Right atrium auricular region (tissue), 2 donors: ENCODE data around the gene IQCM. TPM values are rescaled to one million over a fixed set of nuclear protein-coding genes. Genes with fewer than 3 reads are reported as not detected.

Experiments used
- DNase-seq: peaks from one replicate; pipeline ENCODE4 v3.0.0-alpha.2; 2019; ENCODE audit warnings: low spot score
- H3K27ac ChIP-seq, 2 donors: fragments of 200-600 bp; sonication (generic); 1 replicate in 1 of 2; 2 replicates in 1 of 2; pipeline ENCODE4 v1.5.1; 2016 to 2019
- H3K27me3 ChIP-seq, 2 donors: fragments of 200-600 bp; sonication (generic); one replicate each; pipeline versions ENCODE4 v1.5.1 to v1.6.0; 2017 to 2019
- H3K36me3 ChIP-seq: fragments of 200-600 bp; sonication (generic); one replicate; pipeline ENCODE4 v1.5.1; 2016
- H3K4me1 ChIP-seq, 2 donors: fragments of 200-600 bp; sonication (generic); one replicate each; pipeline versions ENCODE4 v1.5.1 to v1.6.0; 2017 to 2019
- H3K4me3 ChIP-seq, 2 donors: fragments of 200-600 bp; sonication (generic); 1 replicate in 1 of 2; 2 replicates in 1 of 2; pipeline ENCODE4 v1.5.1; 2017 to 2019; ENCODE audit warnings: mild to moderate bottlenecking in 1 of 2, moderate library complexity in 1 of 2
- H3K9me3 ChIP-seq, 2 donors: fragments of 200-600 bp; sonication (generic); one replicate each; pipeline ENCODE4 v1.5.1; 2019
- CTCF ChIP-seq, 2 donors: fragments of 200-600 bp; sonication (generic); IDR thresholded peaks; one replicate each; pipeline ENCODE4 v1.5.1; 2019; ENCODE audit warnings: antibody characterized with exemption in 2 of 2
- total RNA-seq, 2 donors: library from RNA; depleted of rRNA; stranded (reverse); fragments of >200 nt; gene quantifications; one replicate each; pipeline ENCODE4 v1.1.0, GENCODE V29; 2016

IQCM gene
- total RNA-seq, 2 donors from 2014 or later = not detected

GRCh38 chr4:149404143-149404542, 411.5 kb downstream of the IQCM start:
- Histone ChIP-seq H3K36me3 (no peaks in the 10 kb centered on the region), H3K4me3 (no peak overlapping the region), H3K4me1 (peaks cover 0 to 5% of the 10 kb centered on the region in 2 donors), H3K27me3 (no peaks in the 10 kb centered on the region), H3K27ac (no peak overlapping the region), H3K9me3 (no peaks in the 10 kb centered on the region)
- no peak for DNase-seq
- no peak for TF ChIP-seq CTCF (IDR thresholded peaks at IDR 0.05)

- no peak for TF ChIP-seq CTCF (IDR thresholded peaks at IDR 0.05)
- no peaks in the 10 kb centered on the region for H3K36me3 ChIP-seq
- H3K27me3 ChIP-seq = no peaks in the 10 kb centered on the region
- no peaks in the 10 kb centered on the region for H3K4me1 ChIP-seq
- H3K9me3 ChIP-seq = no peaks in the 10 kb centered on the region
- H3K4me3 ChIP-seq = no peak overlapping the region
- DNase-seq = no peak
- H3K27ac ChIP-seq = no peak overlapping the region
Observed at GRCh38 chr4:149403081-149403480, 412.6 kb downstream of the IQCM start.

- H3K27ac ChIP-seq = no peak overlapping the region
- no peaks in the 10 kb centered on the region for H3K27me3 ChIP-seq
- H3K36me3 ChIP-seq = no peaks in the 10 kb centered on the region
- no peak for DNase-seq
- no peak overlapping the region for H3K4me3 ChIP-seq
- H3K9me3 ChIP-seq = no peaks in the 10 kb centered on the region
- TF ChIP-seq CTCF (IDR thresholded peaks at IDR 0.05) = no peak
- no peaks in the 10 kb centered on the region for H3K4me1 ChIP-seq
Observed at GRCh38 chr4:149398993-149399392, 416.6 kb downstream of the IQCM start.

- H3K36me3 ChIP-seq = no peaks in the 10 kb centered on the region
- no peaks in the 10 kb centered on the region for H3K4me1 ChIP-seq
- H3K27ac ChIP-seq = no peak overlapping the region
- no peaks in the 10 kb centered on the region for H3K27me3 ChIP-seq
- H3K9me3 ChIP-seq = no peaks in the 10 kb centered on the region
- no peak overlapping the region for H3K4me3 ChIP-seq
- TF ChIP-seq CTCF (IDR thresholded peaks at IDR 0.05) = peak; percentile 13 to 56
- DNase-seq = no peak
Observed at GRCh38 chr4:149370785-149371420, 444.7 kb downstream of the IQCM start.

- no peak for DNase-seq
- H3K4me1 ChIP-seq = no peaks in the 10 kb centered on the region
- TF ChIP-seq CTCF (IDR thresholded peaks at IDR 0.05) = no peak
- H3K27me3 ChIP-seq = no peaks in the 10 kb centered on the region
- no peaks in the 10 kb centered on the region for H3K36me3 ChIP-seq
- H3K27ac ChIP-seq = no peak overlapping the region
- no peak overlapping the region for H3K4me3 ChIP-seq
- H3K9me3 ChIP-seq = no peaks in the 10 kb centered on the region
Observed at GRCh38 chr4:149370002-149370401, 445.6 kb downstream of the IQCM start.

GRCh38 chr4:149353241-149353640, 462.4 kb downstream of the IQCM start:
- DNase-seq = no peak
- no peaks in the 10 kb centered on the region for H3K27me3 ChIP-seq
- no peaks in the 10 kb centered on the region for H3K4me1 ChIP-seq
- no peak overlapping the region for H3K4me3 ChIP-seq
- no peak overlapping the region for H3K27ac ChIP-seq
- peaks cover 0 to 9% of the 10 kb centered on the region in 2 donors for H3K9me3 ChIP-seq
- H3K36me3 ChIP-seq = no peaks in the 10 kb centered on the region
- no peak for TF ChIP-seq CTCF (IDR thresholded peaks at IDR 0.05)
